Fibroblast of mammary gland (primary cell): Measurements from ENCODE around the gene TFIP11.

Experiments
- DNase-seq: peaks from one replicate; pipeline ENCODE4 v3.0.0-alpha.2; 2010; ENCODE audit warnings: low read depth
- H3K4me3 ChIP-seq: 2 replicates; pipeline ENCODE4 v1.5.1; 2011; ENCODE audit warnings: low read depth, mild to moderate bottlenecking, low read length, moderate library complexity; ENCODE audit not compliant: control insufficient read depth
- TF ChIP-seq, protein P1 (sequence below): conservative IDR thresholded peaks from 2 replicates; pipeline ENCODE4 v1.5.1; 2011; ENCODE audit warnings: low read depth, low read length, inconsistent platforms; ENCODE audit not compliant: control insufficient read depth, insufficient read depth

TFIP11 gene

GRCh38 chr22:26453812-26454500, 58.3 kb downstream of the TFIP11 start:
- no peak for DNase-seq
- TF ChIP-seq, protein P1, sequence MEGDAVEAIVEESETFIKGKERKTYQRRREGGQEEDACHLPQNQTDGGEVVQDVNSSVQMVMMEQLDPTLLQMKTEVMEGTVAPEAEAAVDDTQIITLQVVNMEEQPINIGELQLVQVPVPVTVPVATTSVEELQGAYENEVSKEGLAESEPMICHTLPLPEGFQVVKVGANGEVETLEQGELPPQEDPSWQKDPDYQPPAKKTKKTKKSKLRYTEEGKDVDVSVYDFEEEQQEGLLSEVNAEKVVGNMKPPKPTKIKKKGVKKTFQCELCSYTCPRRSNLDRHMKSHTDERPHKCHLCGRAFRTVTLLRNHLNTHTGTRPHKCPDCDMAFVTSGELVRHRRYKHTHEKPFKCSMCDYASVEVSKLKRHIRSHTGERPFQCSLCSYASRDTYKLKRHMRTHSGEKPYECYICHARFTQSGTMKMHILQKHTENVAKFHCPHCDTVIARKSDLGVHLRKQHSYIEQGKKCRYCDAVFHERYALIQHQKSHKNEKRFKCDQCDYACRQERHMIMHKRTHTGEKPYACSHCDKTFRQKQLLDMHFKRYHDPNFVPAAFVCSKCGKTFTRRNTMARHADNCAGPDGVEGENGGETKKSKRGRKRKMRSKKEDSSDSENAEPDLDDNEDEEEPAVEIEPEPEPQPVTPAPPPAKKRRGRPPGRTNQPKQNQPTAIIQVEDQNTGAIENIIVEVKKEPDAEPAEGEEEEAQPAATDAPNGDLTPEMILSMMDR: no peak

GRCh38 chr22:26453216-26453615, 59.1 kb downstream of the TFIP11 start:
- TF ChIP-seq, protein P1: no peak
- DNase-seq: no peak
- no peak overlapping the region for H3K4me3 ChIP-seq

More at GRCh38 chr22:26453812-26454500, 58.3 kb downstream of the TFIP11 start:
- no peak overlapping the region for H3K4me3 ChIP-seq

DNA sequence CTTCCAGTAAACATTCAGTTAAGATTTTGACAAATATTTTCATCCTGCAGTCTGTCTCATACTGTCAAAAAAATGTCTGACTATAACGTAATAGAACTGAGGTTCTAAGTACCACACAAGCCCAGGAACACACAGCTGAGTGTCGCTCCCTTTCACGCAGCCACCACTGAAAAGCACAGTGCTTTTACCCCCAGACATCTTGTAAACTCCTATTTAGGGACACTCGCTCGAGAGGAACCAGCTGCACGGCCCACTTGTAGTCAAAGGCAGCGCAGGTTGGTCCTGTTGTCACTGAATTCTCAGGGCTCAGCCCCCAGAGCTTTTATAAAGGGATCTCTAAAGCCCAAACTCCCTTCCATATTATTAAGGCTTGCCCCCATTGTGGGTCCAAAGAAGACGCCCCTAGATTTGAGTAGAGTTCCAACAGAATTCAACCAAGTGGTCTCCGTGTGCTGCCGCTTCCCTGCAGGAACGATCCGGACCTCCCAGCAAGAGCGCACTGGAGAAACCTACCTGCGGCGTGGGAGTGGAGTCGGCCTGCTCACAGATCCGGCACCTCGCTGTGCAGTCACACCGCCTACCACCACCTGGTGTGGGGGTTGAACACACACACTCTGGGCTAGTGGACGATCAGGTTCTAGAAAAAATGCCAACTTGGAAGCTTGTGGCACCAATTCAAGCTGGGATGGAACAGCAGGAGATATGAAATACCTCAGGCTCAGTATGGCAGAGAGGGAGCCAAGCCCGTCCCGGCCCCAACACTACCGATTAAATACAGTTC, 59.8 kb downstream of the TFIP11 start:
- no peak for DNase-seq
- no peak overlapping the region for H3K4me3 ChIP-seq
- TF ChIP-seq, protein P1: no peak

DNA sequence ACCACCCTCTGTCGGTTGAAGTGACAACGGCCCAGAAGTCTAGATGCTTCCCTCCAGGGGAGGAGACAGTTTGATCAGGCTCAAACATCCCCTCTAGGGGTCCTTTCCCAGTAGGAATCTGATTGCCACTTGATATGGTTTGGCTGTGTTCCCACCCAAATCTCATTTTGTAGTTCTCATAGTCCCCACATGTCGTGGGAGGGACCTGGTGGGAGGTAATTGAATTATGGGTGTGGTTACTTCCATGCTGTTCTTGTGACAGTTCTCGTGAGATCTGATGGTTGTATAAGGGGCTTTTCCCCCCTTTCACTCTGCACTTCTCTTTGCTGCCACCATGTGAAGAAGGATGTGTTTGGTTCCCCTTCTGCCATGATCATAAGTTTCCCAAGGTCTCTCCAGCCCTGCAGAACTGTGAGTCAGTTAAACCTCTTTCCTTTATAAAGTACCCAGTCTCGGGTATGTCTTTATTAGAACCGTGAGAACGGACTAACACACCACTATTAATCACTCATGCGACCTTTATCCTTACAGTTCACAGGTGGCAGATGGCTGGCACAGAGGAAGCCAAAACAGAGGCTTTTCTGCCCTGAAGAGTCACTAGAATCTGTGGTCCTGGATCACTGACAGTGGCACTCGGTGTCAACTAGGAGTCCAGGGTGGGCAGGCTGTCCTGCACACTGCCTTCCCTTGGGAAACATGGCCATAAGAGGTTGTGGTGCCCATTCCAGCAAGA, 61.7 kb downstream of the TFIP11 start:
- no peak for DNase-seq
- TF ChIP-seq, protein P1: no peak
- H3K4me3 ChIP-seq: no peak overlapping the region

DNA sequence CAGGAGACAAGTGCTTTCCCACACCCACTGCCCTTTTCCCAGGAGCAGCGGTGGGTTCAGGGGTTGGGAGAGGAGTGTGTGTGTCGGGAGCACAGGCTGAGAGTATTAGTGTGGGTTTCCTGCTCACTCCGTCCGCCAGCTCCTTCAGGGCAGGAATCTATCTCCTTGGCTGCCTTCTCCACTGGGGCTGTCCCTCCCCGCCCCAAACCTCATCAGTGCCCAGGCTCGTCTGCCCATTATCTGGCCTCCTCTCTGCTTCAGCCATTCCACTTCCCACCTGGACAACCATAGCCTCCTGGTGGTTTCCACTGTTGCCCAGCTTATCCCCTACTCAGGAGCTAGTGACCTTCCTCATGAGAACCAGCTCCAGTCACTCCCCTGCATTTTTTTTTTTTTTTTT, 63.3 kb downstream of the TFIP11 start:
- no peak for DNase-seq
- no peak overlapping the region for H3K4me3 ChIP-seq
- TF ChIP-seq, protein P1: no peak

GRCh38 chr22:26448334-26448733, 63.9 kb downstream of the TFIP11 start:
- H3K4me3 ChIP-seq: no peak overlapping the region
- DNase-seq: no peak
- TF ChIP-seq, protein P1: no peak
